Parathyroid adenoma (tissue), 2 donors: ENCODE data around the gene CDC14C.
"Not testable (repeated sequence)": the region's sequence is repeated elsewhere in the genome, so short reads cannot be mapped to it uniquely, and the experiment has no call there.

Source experiments
- H2AFZ ChIP-seq: fragments of 300-600 bp; sonication (generic); one replicate; pipeline ENCODE4 v1.7.0; 2017; ENCODE audit warnings: antibody characterized with exemption, mild to moderate bottlenecking
- H3K27ac ChIP-seq: fragments of 300-600 bp; sonication (generic); one replicate; pipeline ENCODE4 v1.7.0; 2017
- H3K27me3 ChIP-seq: fragments of 300-600 bp; sonication (generic); one replicate; pipeline ENCODE4 v1.7.0; 2017; ENCODE audit warnings: low read length; ENCODE audit not compliant: control insufficient read depth, insufficient read depth
- H3K36me3 ChIP-seq: fragments of 300-600 bp; sonication (generic); one replicate; pipeline ENCODE4 v1.7.0; 2017; ENCODE audit warnings: low read length; ENCODE audit not compliant: control insufficient read depth, insufficient read depth
- H3K4me1 ChIP-seq: fragments of 300-600 bp; sonication (generic); one replicate; pipeline ENCODE4 v1.7.0; 2017; ENCODE audit warnings: control low read depth
- H3K4me2 ChIP-seq: fragments of 300-600 bp; sonication (generic); one replicate; pipeline ENCODE4 v1.7.0; 2017; ENCODE audit warnings: low read length
- H3K4me3 ChIP-seq: fragments of 300-600 bp; sonication (generic); one replicate; pipeline ENCODE4 v1.7.0; 2017; ENCODE audit warnings: low read depth, low read length
- H3K79me2 ChIP-seq: fragments of 300-600 bp; sonication (generic); one replicate; pipeline ENCODE4 v1.7.0; 2017; ENCODE audit warnings: control low read depth
- H3K9ac ChIP-seq: fragments of 300-600 bp; sonication (generic); one replicate; pipeline ENCODE4 v1.7.0; 2017; ENCODE audit warnings: mild to moderate bottlenecking
- H3K9me3 ChIP-seq: fragments of 300-600 bp; sonication (generic); one replicate; pipeline ENCODE4 v1.7.0; 2017; ENCODE audit warnings: low read length; ENCODE audit not compliant: control insufficient read depth
- TF ChIP-seq, protein P1 (sequence below): fragments of 300-600 bp; sonication (generic); IDR thresholded peaks from one replicate; pipeline ENCODE4 v1.7.0; 2017; ENCODE audit warnings: antibody characterized with exemption, mild to moderate bottlenecking
- donor health status: primary hyperparathyroidism.

The CDC14C gene

DNA sequence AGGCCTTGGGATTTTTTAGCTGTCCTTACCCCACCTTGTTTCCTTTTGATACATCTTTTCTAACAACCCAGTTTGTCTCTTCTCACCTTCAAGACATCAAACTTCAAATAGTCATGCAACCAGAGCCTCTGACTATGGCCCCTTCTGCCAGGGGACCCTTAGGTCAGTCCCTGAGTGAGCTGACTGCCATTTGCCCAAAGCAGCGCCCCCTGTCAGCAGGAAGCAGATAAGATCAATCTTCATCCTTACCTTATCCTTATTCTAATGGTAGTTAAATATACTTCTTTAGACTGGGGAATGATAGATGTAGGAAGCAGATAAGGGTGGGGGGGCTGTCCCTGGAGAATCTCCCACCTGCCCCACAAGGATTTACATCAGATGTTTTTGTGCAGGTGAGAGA is 29.8 kb upstream of the CDC14C start:
- Histone ChIP-seq H3K4me3 (no peak overlapping the region), H3K79me2 (no peaks in the 10 kb centered on the region), H3K9ac (no peak overlapping the region), H3K27ac (no peak overlapping the region), H3K4me1 (no peaks in the 10 kb centered on the region), H3K27me3 (no peaks in the 10 kb centered on the region), H3K9me3 (no peaks in the 10 kb centered on the region), H3K36me3 (no peaks in the 10 kb centered on the region), H2AFZ (no peak overlapping the region), H3K4me2 (no peak overlapping the region)
- TF ChIP-seq, protein P1, sequence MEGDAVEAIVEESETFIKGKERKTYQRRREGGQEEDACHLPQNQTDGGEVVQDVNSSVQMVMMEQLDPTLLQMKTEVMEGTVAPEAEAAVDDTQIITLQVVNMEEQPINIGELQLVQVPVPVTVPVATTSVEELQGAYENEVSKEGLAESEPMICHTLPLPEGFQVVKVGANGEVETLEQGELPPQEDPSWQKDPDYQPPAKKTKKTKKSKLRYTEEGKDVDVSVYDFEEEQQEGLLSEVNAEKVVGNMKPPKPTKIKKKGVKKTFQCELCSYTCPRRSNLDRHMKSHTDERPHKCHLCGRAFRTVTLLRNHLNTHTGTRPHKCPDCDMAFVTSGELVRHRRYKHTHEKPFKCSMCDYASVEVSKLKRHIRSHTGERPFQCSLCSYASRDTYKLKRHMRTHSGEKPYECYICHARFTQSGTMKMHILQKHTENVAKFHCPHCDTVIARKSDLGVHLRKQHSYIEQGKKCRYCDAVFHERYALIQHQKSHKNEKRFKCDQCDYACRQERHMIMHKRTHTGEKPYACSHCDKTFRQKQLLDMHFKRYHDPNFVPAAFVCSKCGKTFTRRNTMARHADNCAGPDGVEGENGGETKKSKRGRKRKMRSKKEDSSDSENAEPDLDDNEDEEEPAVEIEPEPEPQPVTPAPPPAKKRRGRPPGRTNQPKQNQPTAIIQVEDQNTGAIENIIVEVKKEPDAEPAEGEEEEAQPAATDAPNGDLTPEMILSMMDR, result no peak

DNA sequence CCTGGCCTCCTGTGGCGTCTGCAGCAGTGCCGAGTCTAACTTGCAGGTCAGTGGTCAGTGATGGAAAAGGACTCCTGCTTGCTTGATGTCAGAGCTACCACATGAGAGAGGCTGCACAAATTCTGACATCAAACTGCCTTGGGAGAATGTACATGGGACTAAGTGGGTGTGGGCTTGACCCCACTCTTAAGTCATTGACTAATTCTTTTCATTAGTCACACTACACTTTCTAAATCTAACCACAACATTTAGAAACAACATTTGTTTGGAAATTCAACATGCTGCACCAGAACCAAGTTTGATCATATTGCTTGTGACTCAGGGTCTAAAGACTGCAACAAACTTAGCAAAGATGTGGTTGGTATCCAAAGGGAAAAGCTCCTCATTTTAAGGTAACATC is 24.4 kb upstream of the CDC14C start:
- Histone ChIP-seq H3K27ac (no peak overlapping the region), H3K4me2 (no peak overlapping the region)

DNA sequence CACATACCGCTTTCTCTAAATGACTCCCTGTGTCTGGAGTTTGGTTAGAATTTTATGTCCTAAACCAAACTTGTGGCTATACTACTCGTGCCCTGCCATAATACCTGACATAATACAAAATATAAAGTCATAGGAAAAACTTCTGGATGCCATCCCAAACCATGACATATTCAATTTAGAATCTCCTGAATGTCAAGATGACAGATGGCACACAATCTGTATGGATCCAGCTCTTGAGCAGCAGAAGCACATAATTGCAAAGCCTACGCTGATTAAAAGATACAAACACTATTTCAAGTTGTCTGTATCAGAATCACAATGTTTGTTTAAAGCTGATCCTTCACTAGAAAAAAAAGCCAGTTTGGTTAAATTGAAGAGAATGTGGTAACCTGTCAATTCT is 22.4 kb upstream of the CDC14C start:
- Histone ChIP-seq H3K4me1 (no peaks in the 10 kb centered on the region), H3K9me3 (no peaks in the 10 kb centered on the region), H3K27me3 (no peaks in the 10 kb centered on the region), H3K4me3 (no peak overlapping the region), H3K4me2 (no peak overlapping the region), H3K36me3 (no peaks in the 10 kb centered on the region), H3K9ac (no peak overlapping the region), H2AFZ (no peak overlapping the region), H3K79me2 (no peaks in the 10 kb centered on the region), H3K27ac (no peak overlapping the region)
- TF ChIP-seq, protein P1, result no peak

More for the DNA sequence above, 24.4 kb upstream of the CDC14C start:
- Histone ChIP-seq H3K4me3 (no peak overlapping the region), H3K36me3 (no peaks in the 10 kb centered on the region), H3K27me3 (no peaks in the 10 kb centered on the region), H3K79me2 (no peaks in the 10 kb centered on the region), H2AFZ (no peak overlapping the region), H3K9ac (no peak overlapping the region), H3K4me1 (no peaks in the 10 kb centered on the region), H3K9me3 (no peaks in the 10 kb centered on the region)
- TF ChIP-seq, protein P1, result no peak

DNA sequence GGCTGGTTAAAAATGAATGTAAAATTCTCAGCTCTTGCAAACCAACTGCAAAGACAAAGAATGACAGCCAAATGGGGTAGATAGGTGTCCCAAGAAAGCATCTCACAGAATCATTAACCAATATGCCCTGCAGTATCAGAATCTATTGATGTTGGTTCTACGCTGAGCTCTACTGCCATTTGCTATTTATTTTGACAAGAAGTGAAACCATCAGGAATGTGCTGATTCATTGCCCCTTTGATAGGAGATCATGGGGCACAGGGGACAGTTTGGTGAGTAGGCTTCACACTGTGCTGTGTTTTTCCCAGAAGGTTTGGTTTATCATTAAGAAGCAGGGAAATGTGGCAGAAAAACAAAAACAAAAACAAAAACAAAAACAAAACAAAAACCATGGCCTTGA is 19.4 kb upstream of the CDC14C start:
- H2AFZ ChIP-seq, result no peak overlapping the region
- no peaks in the 10 kb centered on the region for H3K4me1 ChIP-seq
- no peak overlapping the region for H3K27ac ChIP-seq
- no peak overlapping the region for H3K9ac ChIP-seq
- H3K36me3 ChIP-seq, result no peaks in the 10 kb centered on the region
- H3K27me3 ChIP-seq, result no peaks in the 10 kb centered on the region
- H3K4me2 ChIP-seq, result no peak overlapping the region
- no peaks in the 10 kb centered on the region for H3K79me2 ChIP-seq
- no peaks in the 10 kb centered on the region for H3K9me3 ChIP-seq
- TF ChIP-seq, protein P1, result no peak
- H3K4me3 ChIP-seq, result no peak overlapping the region

DNA sequence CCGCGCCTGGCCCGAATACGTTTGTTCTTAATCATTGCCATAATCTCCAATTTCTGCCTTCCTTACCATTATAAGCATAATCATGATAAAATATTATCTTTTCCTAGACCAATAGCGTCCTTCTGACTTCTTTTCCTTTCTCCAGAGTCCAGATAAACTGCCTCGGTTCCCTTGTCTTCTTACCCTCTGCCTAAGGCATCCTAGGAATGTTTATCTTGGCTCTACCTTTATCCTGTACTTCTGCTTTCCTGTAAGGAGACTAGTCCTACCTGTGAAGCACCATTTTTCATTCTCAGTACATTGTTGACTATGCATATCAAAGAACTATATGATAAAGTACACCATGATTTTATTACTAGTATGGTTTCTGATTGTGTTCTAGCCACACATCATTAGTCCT is 18.7 kb upstream of the CDC14C start:
- H3K9ac ChIP-seq, H3K27ac ChIP-seq, H2AFZ ChIP-seq, H3K79me2 ChIP-seq, H3K4me2 ChIP-seq, H3K4me3 ChIP-seq, H3K9me3 ChIP-seq, H3K4me1 ChIP-seq, H3K27me3 ChIP-seq, H3K36me3 ChIP-seq: not testable (repeated sequence)

DNA sequence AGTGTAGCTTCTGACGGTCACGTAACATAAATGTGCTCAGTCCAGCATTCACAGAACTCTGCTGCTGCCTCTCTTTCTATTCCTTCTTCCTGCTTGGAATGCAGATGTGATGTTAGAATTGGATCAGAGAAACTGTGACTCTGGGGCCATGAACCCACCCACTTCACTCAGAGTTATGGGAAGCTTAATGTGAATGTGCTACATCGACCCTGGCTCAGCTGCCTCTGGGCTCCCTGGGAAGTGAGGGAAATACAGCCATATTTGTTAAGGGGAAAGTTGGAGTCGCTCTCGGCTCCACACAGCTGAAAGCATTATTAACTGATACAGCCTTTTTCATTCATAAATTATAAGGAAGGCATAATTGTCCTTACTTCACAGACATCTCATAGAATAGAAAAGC is 14.5 kb upstream of the CDC14C start:
- H2AFZ ChIP-seq, H3K4me2 ChIP-seq, H3K4me1 ChIP-seq, H3K27me3 ChIP-seq, H3K79me2 ChIP-seq, H3K36me3 ChIP-seq, H3K4me3 ChIP-seq, H3K27ac ChIP-seq, H3K9me3 ChIP-seq, H3K9ac ChIP-seq: not testable (repeated sequence)
